DMS 273 (cell line): ENCODE data around the gene CCDC122.

Experiments
- DNase-seq: peaks from one replicate; lab custom pipeline; 2025; ENCODE audit not compliant: unreplicated experiment; lab: John Stamatoyannopoulos, UW

The CCDC122 gene

GRCh38 chr13:43878892-43879754 is at the start of gene CCDC122:
Gene CCDC122 (minus strand): TSS chr13:43879740. CDS start chr13:43869376, 10,364 bp downstream.
- peak; percentile 82 for DNase-seq

- DNase-seq, result no peak
Observed at GRCh38 chr13:43924549-43925245, 45.2 kb upstream of the CCDC122 start.

GRCh38 chr13:43920965-43921674 is 41.6 kb upstream of the CCDC122 start:
- DNase-seq, result no peak

GRCh38 chr13:43918636-43919035 is 39.1 kb upstream of the CCDC122 start:
- DNase-seq, result no peak

GRCh38 chr13:43916828-43917227 is 37.3 kb upstream of the CCDC122 start:
- no peak for DNase-seq

GRCh38 chr13:43915451-43915850 is 35.9 kb upstream of the CCDC122 start:
- no peak for DNase-seq

- no peak for DNase-seq
Observed at GRCh38 chr13:43911871-43912270, 32.3 kb upstream of the CCDC122 start.

GRCh38 chr13:43911278-43911677 is 31.7 kb upstream of the CCDC122 start:
- no peak for DNase-seq

- no peak for DNase-seq
Observed at GRCh38 chr13:43910856-43911255, 31.3 kb upstream of the CCDC122 start.

GRCh38 chr13:43908156-43909126 is 28.9 kb upstream of the CCDC122 start:
- DNase-seq, result peak; percentile 56

GRCh38 chr13:43905435-43906031 is 26.0 kb upstream of the CCDC122 start:
- peak; percentile 76 for DNase-seq

GRCh38 chr13:43895940-43896339 is 16.4 kb upstream of the CCDC122 start:
- DNase-seq, result no peak

- peak; percentile 5 for DNase-seq
Observed at GRCh38 chr13:43894438-43894837, 14.9 kb upstream of the CCDC122 start.

- no peak for DNase-seq
Observed at GRCh38 chr13:43884222-43884621, 4.7 kb upstream of the CCDC122 start.

- DNase-seq, result no peak
Observed at GRCh38 chr13:43883631-43884030, 4.1 kb upstream of the CCDC122 start.

GRCh38 chr13:43881580-43881979 is 2.0 kb upstream of the CCDC122 start:
- no peak for DNase-seq

- peak; percentile 14 for DNase-seq
Observed at GRCh38 chr13:43880926-43881325, 1.4 kb upstream of the CCDC122 start.

GRCh38 chr13:43880214-43880855 is 795 bp upstream of the CCDC122 start:
- no peak for DNase-seq

- peak; percentile 57 for DNase-seq
Observed at GRCh38 chr13:43879755-43880181, 228 bp upstream of the CCDC122 start, which contains the start of gene LACC1. Gene LACC1 (plus strand): TSS chr13:43879904. CDS start chr13:43880986, 1,082 bp downstream.
